Activated CD4-positive, alpha-beta T cell treated with anti-CD3 and anti-CD28 coated beads, Interleukin-2, amount 10 ng/mL, durations not matched to agents 7 days and 5 days (primary cell): ENCODE data around the gene IFI27L1. TPM values are rescaled to one million over a fixed set of nuclear protein-coding genes. Genes with fewer than 3 reads are reported as not detected.
A peak's percentile ranks its signal among the peaks of the same experiment; 100 is the strongest.

Experiments used
- CTCF ChIA-PET: fragments of 350-600 bp; sonication (Branson Sonifier 250); formaldehyde crosslinking; loops from one replicate; lab custom pipeline; 2021; ENCODE audit warnings: antibody characterized with exemption; lab: Charles Lee
- POLR2A ChIA-PET: fragments of 350-600 bp; sonication (Branson Sonifier 250); formaldehyde crosslinking; loops from one replicate; lab custom pipeline; 2021; ENCODE audit warnings: antibody characterized with exemption; lab: Charles Lee
- DNase-seq: peaks from one replicate; pipeline ENCODE4 v3.0.0-alpha.2; 2020
- H3K27ac Mint-ChIP-seq: one replicate; pipeline ENCODE4 v1.8.0; 2021; ENCODE audit warnings: mild to moderate bottlenecking, moderate library complexity, mixed read lengths
- H3K27me3 Mint-ChIP-seq: one replicate; pipeline ENCODE4 v1.8.0; 2021; ENCODE audit warnings: mixed read lengths
- H3K36me3 Mint-ChIP-seq: one replicate; pipeline ENCODE4 v1.8.0; 2021; ENCODE audit warnings: low read depth, mixed read lengths
- H3K4me1 Mint-ChIP-seq: one replicate; pipeline ENCODE4 v1.8.0; 2021; ENCODE audit warnings: mixed read lengths
- H3K4me3 Mint-ChIP-seq: one replicate; pipeline ENCODE4 v1.8.0; 2021; ENCODE audit warnings: mild to moderate bottlenecking, moderate library complexity, mixed read lengths
- H3K9me3 Mint-ChIP-seq: one replicate; pipeline ENCODE4 v1.8.0; 2021; ENCODE audit warnings: mixed read lengths
- total RNA-seq, 2 experiments: library from RNA; stranded (reverse); gene quantifications; one replicate each; pipeline ENCODE4 v1.2.3, GENCODE V29; 2021

The IFI27L1 gene
- total RNA-seq, 2 experiments from 2014 or later: 31.6 to 42.1 TPM

DNA sequence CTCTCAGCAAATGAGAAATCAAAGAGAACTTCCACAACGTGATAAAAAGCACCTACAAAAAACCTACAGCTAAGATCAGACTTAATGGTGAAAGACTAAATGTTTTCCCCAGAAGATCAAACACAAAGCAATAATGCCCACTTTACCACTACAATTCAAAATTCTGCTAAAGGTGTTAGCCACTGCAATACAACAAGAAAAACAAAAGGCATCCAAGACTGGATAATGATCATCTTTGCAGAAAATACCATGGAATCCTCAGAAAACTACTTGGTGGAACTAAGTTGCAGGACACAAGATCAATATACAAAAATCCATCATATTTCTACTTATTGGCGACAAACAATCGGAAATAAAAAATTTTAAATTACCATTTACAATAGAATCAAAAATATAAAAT lies 6.6 kb upstream of the IFI27L1 start:
- H3K27me3 Mint-ChIP-seq: no peaks in the 10 kb centered on the region
- no peak overlapping the region for H3K27ac Mint-ChIP-seq
- no peak overlapping the region for H3K4me3 Mint-ChIP-seq
- H3K36me3 Mint-ChIP-seq: peaks cover 80% of the 10 kb centered on the region
- ChIA-PET CTCF (interaction anchor here (0.6 to 1.4 kb wide), 2 partner anchors 12 to 123 kb away, joined by 3 to 4 read pairs; no protein-coding TSS in a partner anchor), POLR2A (no interaction called here)
- H3K4me1 Mint-ChIP-seq: peaks cover 51% of the 10 kb centered on the region
- H3K9me3 Mint-ChIP-seq: peaks cover 34% of the 10 kb centered on the region
- no peak for DNase-seq

- Mint-ChIP-seq H3K4me3 (no peak overlapping the region), H3K9me3 (peaks cover 31% of the 10 kb centered on the region), H3K36me3 (peaks cover 79% of the 10 kb centered on the region), H3K4me1 (peaks cover 56% of the 10 kb centered on the region), H3K27me3 (no peaks in the 10 kb centered on the region), H3K27ac (no peak overlapping the region)
- ChIA-PET CTCF (interaction anchor here (0.6 kb wide), 1 partner anchor 124 kb away, joined by 3 read pairs; no protein-coding TSS in a partner anchor), POLR2A (no interaction called here)
- DNase-seq: no peak
These were observed 6.1 kb upstream of the IFI27L1 start for GRCh38 chr14:94075008-94075407.

DNA sequence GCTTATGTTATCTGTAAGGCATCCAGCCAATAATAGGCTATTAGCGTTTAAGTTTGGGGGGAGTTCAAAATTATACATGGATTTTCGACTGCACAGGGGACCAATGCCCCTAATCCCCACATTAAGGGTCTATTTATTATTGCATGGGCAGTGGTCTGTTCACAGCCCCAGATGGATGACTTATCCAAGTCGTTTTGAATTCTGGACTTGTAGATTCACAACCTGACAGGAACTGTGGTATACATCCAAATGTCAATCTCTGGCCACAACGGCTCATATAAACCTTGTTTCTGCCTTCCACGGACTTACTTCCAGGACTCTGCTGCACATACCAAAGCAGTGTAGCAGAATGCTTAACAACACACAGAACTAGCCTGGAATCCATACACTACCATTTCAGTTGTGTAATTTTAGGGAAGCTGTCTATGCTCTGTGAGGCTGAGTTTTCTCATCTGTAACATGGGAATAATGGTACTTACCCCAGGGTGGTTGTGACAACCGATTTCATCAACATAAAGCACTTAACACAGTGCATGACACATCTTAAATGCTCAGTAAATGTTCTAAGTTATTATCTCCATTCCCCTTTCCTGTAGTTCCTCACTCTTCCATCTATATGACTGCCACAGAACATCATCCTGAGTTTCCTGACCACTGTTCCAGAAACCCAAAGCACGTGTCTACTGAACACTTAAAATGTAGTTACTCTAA lies 3.8 kb upstream of the IFI27L1 start:
- Mint-ChIP-seq H3K9me3 (peaks cover 15% of the 10 kb centered on the region), H3K36me3 (peaks cover 60% of the 10 kb centered on the region), H3K4me3 (peak overlapping the region; percentile 13), H3K4me1 (peaks cover 54% of the 10 kb centered on the region), H3K27ac (no peak overlapping the region), H3K27me3 (no peaks in the 10 kb centered on the region)
- POLR2A ChIA-PET: no interaction called here
- CTCF ChIA-PET: interaction anchor here (3.2 kb wide), 1 partner anchor 41 kb away, joined by 11 read pairs; no protein-coding TSS in a partner anchor
- no peak for DNase-seq

DNA sequence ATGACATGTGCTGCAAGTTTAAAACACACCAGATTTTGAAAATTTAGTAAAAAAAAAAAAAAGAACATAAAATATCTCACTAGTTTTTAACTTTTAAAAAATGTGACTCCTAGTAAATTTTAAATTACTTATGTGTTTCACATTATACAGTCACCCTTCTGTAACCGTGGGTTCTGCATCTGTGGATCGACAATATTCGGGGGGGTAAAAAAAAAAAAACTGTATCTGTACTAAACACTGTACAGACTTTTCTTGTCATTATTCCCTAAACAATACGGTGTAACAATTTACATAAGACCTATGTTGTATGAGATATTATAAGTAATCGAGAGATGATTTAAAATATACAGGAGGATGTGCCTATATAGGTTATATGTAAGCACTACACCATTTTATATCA lies 3.3 kb upstream of the IFI27L1 start:
- POLR2A ChIA-PET: no interaction called here
- H3K9me3 Mint-ChIP-seq: peaks cover 14% of the 10 kb centered on the region
- H3K36me3 Mint-ChIP-seq: peaks cover 58% of the 10 kb centered on the region
- no peaks in the 10 kb centered on the region for H3K27me3 Mint-ChIP-seq
- H3K27ac Mint-ChIP-seq: no peak overlapping the region
- DNase-seq: no peak
- CTCF ChIA-PET: interaction anchor here (3.2 kb wide), 1 partner anchor 42 kb away, joined by 11 read pairs; no protein-coding TSS in a partner anchor
- peak overlapping the region; percentile 99 for H3K4me3 Mint-ChIP-seq
- peaks cover 59% of the 10 kb centered on the region for H3K4me1 Mint-ChIP-seq

GRCh38 chr14:94079891-94080620 lies 1.1 kb upstream of the IFI27L1 start:
- Mint-ChIP-seq H3K27ac (peak overlapping the region; percentile 100), H3K4me1 (peaks cover 60% of the 10 kb centered on the region), H3K36me3 (peaks cover 57% of the 10 kb centered on the region)

DNA sequence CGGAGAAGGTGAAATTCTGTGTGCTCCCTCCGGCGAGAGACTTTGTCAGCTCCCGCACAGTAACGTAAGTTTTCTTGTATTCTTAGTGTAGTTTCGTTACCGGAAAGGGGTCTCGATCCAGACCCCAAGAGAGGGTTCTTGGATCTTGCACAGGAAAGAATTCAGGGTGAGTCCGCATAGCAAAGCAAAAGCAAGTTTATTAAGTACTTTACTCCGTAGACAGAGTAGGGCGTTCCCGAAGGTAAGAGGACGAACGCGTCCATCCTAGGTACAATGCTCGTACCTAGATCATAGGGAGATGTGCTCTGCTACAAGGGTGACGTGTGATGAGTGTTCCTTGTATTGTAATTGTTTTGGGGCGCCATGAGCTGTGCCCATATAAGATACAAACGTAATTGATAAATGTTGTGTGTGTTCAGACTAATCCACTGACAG lies 293 bp downstream of the IFI27L1 start:
- POLR2A ChIA-PET: no interaction called here
- peaks cover 53% of the 10 kb centered on the region for H3K36me3 Mint-ChIP-seq
- peaks cover 51% of the 10 kb centered on the region for H3K4me1 Mint-ChIP-seq
- no peaks in the 10 kb centered on the region for H3K27me3 Mint-ChIP-seq
- CTCF ChIA-PET: interaction anchor here (0.8 to 1.9 kb wide), 8 partner anchors 9 to 111 kb away, joined by 3 to 7 read pairs (median 4); no protein-coding TSS in a partner anchor
- H3K27ac Mint-ChIP-seq: peak overlapping the region; percentile 100
- peak overlapping the region; percentile 99 for H3K4me3 Mint-ChIP-seq
- peaks cover 4% of the 10 kb centered on the region for H3K9me3 Mint-ChIP-seq
- DNase-seq: no peak

More at GRCh38 chr14:94079891-94080620, 1.1 kb upstream of the IFI27L1 start:
- Mint-ChIP-seq H3K27me3 (no peaks in the 10 kb centered on the region), H3K9me3 (peaks cover 7% of the 10 kb centered on the region), H3K4me3 (peak overlapping the region; percentile 99)
- ChIA-PET POLR2A (no interaction called here), CTCF (interaction anchor here (0.6 to 1.6 kb wide), 9 partner anchors 12 to 191 kb away, joined by 3 to 5 read pairs (median 3); partner anchors contain the start of gene IFI27L2)
- DNase-seq: no peak

DNA sequence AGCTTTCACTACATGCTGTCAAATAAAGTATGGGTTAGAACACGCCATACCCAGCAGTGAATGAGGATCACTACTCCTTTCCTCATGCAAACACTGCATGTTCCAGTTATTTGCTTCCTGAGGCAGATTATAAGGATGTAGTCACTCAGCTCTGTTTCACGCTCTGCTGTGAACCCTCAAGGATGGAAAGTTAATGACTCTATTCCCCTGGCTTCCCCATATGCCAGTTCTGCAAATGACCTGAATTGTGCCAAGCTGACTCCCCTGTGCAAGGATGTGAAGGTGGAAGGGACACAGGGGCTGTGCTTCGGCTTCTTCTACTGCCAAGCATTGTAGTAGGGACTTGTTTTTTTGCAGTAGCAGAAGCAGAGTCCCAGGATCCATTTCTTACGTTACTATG lies 6.8 kb downstream of the IFI27L1 start:
- Mint-ChIP-seq H3K4me1 (peaks cover 6% of the 10 kb centered on the region), H3K27ac (no peak overlapping the region), H3K9me3 (peaks cover 4% of the 10 kb centered on the region), H3K27me3 (no peaks in the 10 kb centered on the region), H3K4me3 (no peak overlapping the region), H3K36me3 (peaks cover 21% of the 10 kb centered on the region)
- ChIA-PET CTCF (interaction anchor here (0.6 kb wide), 1 partner anchor 23 kb away, joined by 3 read pairs; no protein-coding TSS in a partner anchor), POLR2A (interaction anchor here (0.5 kb wide), 1 partner anchor 29 kb away, joined by 3 read pairs; no protein-coding TSS in a partner anchor)
- no peak for DNase-seq

DNA sequence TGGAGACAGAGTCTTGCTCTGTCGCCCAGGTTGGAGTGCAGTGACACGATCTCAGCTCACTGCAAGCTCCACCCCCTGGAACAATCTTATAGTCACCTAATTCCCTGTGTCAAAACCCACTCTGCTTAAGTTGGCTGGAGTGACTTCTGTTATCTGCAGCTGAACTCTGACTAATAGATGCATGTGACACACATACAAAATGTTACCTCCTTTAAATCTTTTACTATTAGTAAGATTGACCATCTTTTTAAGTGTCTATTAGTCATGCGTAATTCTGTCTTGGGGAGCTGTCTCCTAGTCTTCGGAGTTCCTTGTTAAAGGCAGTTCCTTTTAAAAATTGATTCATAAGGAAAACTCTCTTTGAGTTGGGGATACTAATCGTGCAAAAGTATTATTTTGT lies 7.4 kb downstream of the IFI27L1 start:
- no peak overlapping the region for H3K27ac Mint-ChIP-seq
- CTCF ChIA-PET: interaction anchor here (0.6 kb wide), 1 partner anchor 24 kb away, joined by 3 read pairs; no protein-coding TSS in a partner anchor
- H3K9me3 Mint-ChIP-seq: peaks cover 4% of the 10 kb centered on the region
- POLR2A ChIA-PET: interaction anchor here (0.5 kb wide), 1 partner anchor 29 kb away, joined by 3 read pairs; no protein-coding TSS in a partner anchor
- H3K4me3 Mint-ChIP-seq: no peak overlapping the region
- no peaks in the 10 kb centered on the region for H3K4me1 Mint-ChIP-seq
- no peaks in the 10 kb centered on the region for H3K27me3 Mint-ChIP-seq
- H3K36me3 Mint-ChIP-seq: peaks cover 15% of the 10 kb centered on the region
- no peak for DNase-seq

- no peak overlapping the region for H3K27ac Mint-ChIP-seq
- CTCF ChIA-PET: interaction anchor here (2.4 kb wide), 1 partner anchor 8 kb away, joined by 6 read pairs; the partner anchor contains the start of genes DDX24 and IFI27L1
These were observed 8.4 kb downstream of the IFI27L1 start for GRCh38 chr14:94089479-94089878.

GRCh38 chr14:94093418-94093817 lies 12.3 kb downstream of the IFI27L1 start:
- Mint-ChIP-seq H3K27me3 (no peaks in the 10 kb centered on the region), H3K4me3 (no peak overlapping the region), H3K27ac (no peak overlapping the region), H3K4me1 (no peaks in the 10 kb centered on the region), H3K36me3 (peaks cover 9% of the 10 kb centered on the region), H3K9me3 (no peaks in the 10 kb centered on the region)
- no peak for DNase-seq
- ChIA-PET CTCF (interaction anchor here (1.1 to 2.1 kb wide), 2 partner anchors 12 to 57 kb away, joined by 3 to 7 read pairs; partner anchors contain the start of genes DDX24 and IFI27L1), POLR2A (no interaction called here)

More at GRCh38 chr14:94089479-94089878, 8.4 kb downstream of the IFI27L1 start:
- peaks cover 17% of the 10 kb centered on the region for H3K36me3 Mint-ChIP-seq
- H3K27me3 Mint-ChIP-seq: no peaks in the 10 kb centered on the region
- no peak overlapping the region for H3K4me3 Mint-ChIP-seq
- H3K9me3 Mint-ChIP-seq: peaks cover 4% of the 10 kb centered on the region
- no peaks in the 10 kb centered on the region for H3K4me1 Mint-ChIP-seq
- POLR2A ChIA-PET: no interaction called here
- no peak for DNase-seq

DNA sequence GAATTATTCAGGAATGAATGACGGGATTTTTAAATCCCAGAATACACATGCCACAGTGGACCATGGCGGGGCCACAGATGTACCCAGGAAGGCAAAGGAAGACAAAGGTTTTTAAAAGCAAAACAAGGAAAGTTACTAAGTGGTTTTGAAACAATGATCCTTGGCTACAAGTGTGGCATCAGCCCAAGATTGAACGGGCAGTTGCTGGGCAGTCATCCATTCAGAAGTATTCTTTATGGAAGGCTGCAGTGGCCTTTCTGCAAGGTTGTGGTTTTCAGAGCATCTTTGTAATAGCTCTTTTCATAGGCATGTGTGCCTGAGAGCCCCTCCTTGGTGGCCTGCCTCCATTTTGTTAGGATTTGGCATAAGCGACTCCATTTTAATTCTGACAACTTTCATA lies 16.0 kb downstream of the IFI27L1 start:
- DNase-seq: no peak
- ChIA-PET CTCF (interaction anchor here (1.0 kb wide), 1 partner anchor 15 kb away, joined by 3 read pairs; no protein-coding TSS in a partner anchor), POLR2A (interaction anchor here (0.7 kb wide), 1 partner anchor 18 kb away, joined by 3 read pairs; no protein-coding TSS in a partner anchor)
- Mint-ChIP-seq H3K9me3 (no peaks in the 10 kb centered on the region), H3K4me3 (no peak overlapping the region), H3K36me3 (peaks cover 12% of the 10 kb centered on the region), H3K27ac (no peak overlapping the region), H3K27me3 (no peaks in the 10 kb centered on the region), H3K4me1 (no peaks in the 10 kb centered on the region)

DNA sequence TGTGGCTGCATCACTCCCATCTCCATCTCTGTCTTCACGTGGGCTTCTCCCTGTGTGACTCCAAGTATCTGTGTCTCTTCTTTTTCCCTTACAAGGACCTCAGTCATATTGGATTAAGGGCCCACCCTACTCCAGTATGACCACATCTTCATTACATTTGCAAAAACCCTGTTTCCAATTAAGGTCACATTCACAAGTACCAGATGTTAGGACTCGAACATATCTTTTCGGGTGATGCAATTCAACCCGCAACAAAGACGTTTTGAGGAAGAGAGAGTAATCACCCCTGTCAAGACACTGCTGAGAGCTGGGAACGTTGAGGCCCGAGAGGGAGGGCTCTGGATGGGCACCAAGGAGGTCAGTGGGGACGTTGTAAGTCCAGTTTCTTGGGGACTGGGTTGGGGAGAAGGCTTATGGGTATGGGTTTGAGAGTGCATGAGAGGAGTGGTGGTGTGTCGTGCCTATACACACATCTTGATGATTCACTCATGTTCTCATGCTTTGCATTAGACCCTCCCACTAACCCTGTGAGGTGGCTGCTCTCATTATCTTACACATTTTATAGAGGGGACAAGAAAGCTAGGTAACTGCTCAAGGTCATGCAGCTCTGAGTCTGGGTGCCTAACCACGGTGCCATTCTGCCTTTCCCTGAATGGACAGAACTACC lies 17.3 kb downstream of the IFI27L1 start:
- H3K36me3 Mint-ChIP-seq: peaks cover 12% of the 10 kb centered on the region
- DNase-seq: no peak
- H3K4me3 Mint-ChIP-seq: no peak overlapping the region
- H3K27me3 Mint-ChIP-seq: no peaks in the 10 kb centered on the region
- H3K9me3 Mint-ChIP-seq: no peaks in the 10 kb centered on the region
- POLR2A ChIA-PET: interaction anchor here (0.6 kb wide), 1 partner anchor 569 kb away, joined by 3 read pairs; no protein-coding TSS in a partner anchor
- H3K4me1 Mint-ChIP-seq: no peaks in the 10 kb centered on the region
- no peak overlapping the region for H3K27ac Mint-ChIP-seq
- CTCF ChIA-PET: interaction anchor here (1.2 kb wide), 1 partner anchor 11 kb away, joined by 3 read pairs; no protein-coding TSS in a partner anchor
